GM18870 (cell line): Measurements from ENCODE around the gene CDH5.
"Not testable (repeated sequence)": the region's sequence is repeated elsewhere in the genome, so short reads cannot be mapped to it uniquely, and the experiment has no call there.

ENCODE experiments used
- ATAC-seq: cut with Tn5 transposase; IDR thresholded peaks from one replicate; pipeline ENCODE4 v1.9.1; 2021; ENCODE audit warnings: moderate library complexity; ENCODE audit not compliant: unreplicated experiment

Gene CDH5

GRCh38 chr16:66366433-66367299 is at the start of gene CDH5:
Gene CDH5, plus strand, starts transcription at chr16:66366691. Its CDS starts 12,647 bp downstream, at chr16:66379338.
- ATAC-seq: no peak

GRCh38 chr16:66318505-66318904 is 48.0 kb upstream of the CDH5 start:
- ATAC-seq: no peak

DNA sequence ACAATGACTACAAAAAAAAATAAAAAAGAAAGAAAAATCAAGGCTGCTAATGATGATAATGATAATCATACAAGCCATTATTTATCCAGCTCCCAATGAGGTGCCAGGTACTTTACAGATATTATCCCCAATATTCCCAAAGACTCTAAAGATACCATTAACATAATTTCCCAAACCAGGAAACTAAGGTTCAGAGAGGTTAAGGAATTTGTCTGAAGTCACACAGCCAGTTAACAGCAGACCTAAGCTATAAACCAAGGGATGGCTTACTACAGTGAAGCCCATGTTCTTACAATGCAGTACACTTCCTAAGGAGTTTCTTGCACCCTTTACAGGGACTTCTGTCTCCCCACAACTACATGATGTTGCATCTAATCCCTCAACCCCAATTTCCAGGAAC is 45.7 kb upstream of the CDH5 start:
- ATAC-seq: no peak

DNA sequence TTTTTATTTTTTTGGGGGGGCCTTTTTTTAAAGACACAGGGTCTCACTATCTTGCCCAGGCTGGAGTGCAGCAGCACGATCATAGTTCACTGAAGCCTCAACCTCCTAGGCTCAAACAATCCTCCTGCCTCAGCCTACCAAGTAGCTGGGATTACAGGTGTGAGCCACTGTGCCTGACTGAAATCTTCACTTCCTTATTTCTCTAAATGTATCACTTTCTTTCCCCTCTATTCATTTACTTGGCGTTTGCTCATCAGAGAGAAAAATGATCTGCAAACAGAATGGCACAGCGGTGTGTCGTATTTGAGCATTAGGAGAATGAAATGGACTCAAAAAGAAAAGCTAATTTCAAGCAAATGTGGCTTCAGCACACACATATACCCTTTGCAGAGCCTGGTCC is 44.3 kb upstream of the CDH5 start:
- ATAC-seq: peak; percentile 85

- no peak for ATAC-seq
Observed at GRCh38 chr16:66324815-66325515, 41.5 kb upstream of the CDH5 start.

- no peak for ATAC-seq
Observed at GRCh38 chr16:66325717-66326376, 40.6 kb upstream of the CDH5 start.

DNA sequence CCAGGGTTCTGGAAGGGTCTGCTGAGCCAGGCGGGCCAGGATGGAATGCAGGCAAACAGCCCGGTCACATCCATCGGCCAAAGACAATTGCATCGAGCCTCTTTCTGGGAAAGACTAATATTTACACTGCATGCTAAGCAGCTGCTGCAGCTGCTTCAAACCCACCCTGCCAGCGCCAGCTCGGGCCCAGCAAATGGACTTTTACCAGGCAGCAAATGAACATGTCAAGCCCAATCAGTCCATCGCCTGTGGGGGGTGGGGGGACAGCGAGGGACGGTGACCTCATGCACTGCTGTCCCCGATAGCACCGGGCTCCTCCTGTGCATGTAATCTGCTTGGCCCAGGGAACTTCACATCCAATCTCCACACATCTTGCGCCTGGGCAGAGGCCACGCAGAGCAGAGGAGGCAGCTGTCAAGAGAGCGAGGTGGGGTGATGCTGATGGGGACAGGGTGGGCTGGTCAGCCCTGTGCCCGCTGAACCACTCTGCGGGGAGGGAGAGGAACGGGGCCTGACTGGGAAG is 39.4 kb upstream of the CDH5 start:
- no peak for ATAC-seq

DNA sequence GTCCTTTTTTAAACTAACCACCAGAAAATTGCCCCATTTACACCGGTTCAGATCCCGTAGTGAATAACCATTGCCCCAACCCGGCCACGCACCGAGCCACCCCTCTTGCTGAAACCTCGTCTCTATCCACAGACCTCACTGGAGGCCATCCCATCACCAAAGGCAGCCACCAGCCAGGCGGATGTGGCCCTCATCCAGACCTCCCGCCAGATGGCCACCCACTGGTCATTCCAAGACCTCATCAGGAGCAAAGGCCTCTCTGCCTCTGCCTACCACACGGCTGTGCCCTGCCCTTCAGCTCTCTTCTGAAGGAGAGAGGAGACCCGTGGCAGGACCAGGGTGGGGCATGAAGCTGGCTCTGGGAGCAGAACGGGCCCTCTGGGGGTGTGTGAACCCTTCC is 38.2 kb upstream of the CDH5 start:
- no peak for ATAC-seq

DNA sequence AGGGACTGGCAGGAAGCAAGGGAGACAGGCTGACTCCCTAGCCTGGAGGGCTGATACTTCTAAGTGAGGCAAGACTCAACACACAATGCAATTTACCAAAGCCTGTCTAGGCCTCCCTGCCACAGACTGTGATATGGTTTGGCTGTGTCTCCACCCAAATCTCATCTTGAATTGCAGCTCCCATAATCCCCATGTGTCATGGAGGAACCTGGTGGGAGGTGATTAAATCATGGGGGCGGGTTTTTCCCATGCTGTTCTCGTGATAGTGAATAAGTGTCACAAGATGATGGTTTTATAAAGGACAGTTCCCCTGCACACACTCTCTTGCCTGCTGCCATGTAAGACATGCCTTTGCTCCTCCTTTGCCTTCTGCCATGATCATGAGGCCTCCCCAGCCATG is 35.0 kb upstream of the CDH5 start:
- ATAC-seq: not testable (repeated sequence)

- no peak for ATAC-seq
Observed at GRCh38 chr16:66332634-66333610, 33.6 kb upstream of the CDH5 start.

DNA sequence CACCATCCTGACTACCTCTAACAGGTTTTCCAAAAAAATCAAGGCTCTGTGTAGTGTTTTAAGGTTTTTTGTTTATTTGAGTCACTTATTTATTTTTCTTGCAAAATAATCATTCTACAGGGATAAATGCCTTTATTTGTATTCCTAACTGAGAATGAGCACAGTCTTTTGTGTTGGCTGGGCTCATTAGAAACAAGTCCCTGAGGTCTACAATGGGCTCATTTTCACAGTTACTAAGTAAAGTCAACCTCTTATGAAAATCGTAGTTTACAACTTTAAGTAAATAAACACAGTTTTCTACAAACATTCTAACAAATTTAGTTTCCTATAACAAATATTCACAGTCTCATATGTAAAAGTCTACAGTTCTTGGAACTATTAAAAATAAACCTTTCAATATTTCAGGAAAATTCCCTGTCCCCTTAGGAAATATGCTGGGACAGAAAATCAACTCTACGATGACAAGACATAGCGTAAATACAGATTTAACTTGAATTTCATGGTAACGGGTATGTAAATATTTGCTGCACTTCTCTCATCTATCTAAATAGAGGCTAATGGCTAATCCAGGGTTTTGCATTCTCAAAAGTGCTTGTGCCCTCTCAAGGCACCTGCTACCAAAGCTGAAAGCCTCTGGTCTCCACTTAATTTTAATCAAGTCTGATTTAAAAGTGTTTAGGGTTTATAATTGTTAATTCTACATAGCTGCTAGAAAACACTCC is 31.5 kb upstream of the CDH5 start:
- ATAC-seq: no peak

GRCh38 chr16:66335704-66336329 is 30.7 kb upstream of the CDH5 start:
- no peak for ATAC-seq

- no peak for ATAC-seq
Observed at GRCh38 chr16:66337463-66338188, 28.9 kb upstream of the CDH5 start.

DNA sequence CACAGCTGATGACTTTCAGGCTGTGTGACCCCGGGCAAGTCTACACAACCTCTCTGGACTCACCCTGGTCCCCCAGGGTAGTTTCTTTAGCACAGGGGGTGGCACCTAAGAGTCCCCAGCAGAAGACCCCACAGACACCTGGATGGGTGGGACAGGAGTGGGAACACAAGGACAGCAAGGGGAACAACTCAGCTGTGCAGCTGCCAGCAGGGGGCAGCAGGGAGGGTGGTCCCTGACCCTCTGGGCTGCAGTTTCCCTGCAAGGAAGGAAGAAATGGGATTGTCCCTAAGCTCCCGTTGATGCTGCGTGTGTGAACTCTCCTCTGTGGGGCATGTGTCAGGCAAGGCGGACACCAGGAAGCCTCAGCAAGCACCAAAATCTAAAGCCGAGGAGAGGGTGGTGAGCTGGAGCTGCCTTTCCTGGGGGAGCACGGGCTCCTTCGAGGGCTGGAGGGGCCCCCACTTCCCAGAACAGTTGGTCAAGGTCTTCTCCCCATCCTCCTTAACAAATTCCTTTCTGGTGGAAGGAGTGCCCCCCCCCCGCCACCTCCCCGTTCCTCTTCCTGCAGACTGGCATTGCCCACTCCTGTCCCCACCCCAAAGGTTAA is 24.1 kb upstream of the CDH5 start:
- ATAC-seq: no peak

DNA sequence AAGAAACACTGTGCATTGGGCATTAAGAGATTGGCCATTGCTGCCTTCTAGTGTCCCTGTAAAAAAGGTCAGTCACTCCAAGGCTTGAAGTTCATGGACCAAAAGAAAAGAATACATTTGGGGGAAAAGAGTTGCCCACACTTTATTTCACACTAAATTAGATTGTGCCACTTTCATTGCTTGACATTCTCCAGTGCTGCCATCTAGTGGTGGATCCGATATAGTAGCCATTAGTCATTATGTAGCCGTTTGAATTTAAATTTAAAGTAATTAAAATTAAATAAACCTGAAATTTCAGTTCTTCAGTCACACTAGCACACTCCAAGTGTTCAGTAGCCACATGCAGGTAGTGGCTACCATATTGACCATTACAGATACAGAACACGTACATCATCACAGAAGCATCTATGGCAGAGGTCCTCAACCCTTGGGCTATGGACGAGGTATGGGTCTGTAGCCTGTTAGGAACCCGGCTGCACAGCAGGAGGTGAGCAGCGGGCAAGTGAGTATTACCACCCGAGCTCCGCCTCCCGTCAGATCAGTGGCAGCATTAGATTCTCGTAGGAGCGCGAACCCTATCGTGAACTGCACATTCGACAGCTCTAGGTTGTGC is 21.9 kb upstream of the CDH5 start:
- no peak for ATAC-seq

DNA sequence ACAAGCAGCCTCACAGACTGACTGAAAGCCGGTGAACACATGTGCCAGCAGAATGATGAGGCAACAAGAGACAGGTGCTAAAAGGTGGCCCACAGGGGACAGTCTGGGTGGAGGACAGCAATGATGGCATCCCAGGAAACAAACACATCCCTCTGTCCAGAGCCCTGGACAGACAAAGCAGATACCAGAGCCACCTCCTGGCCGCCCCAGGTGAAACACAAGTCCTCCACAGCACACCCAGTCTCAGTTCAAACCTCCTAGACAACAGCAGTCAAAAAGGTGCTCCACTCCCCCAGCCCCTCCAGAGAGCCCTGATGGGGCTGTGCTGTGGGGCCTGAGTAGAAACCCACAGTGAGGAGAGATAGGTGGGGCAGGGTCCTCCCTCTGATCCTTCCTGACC is 20.3 kb upstream of the CDH5 start:
- ATAC-seq: no peak

GRCh38 chr16:66352304-66352703 is 14.2 kb upstream of the CDH5 start:
- no peak for ATAC-seq

DNA sequence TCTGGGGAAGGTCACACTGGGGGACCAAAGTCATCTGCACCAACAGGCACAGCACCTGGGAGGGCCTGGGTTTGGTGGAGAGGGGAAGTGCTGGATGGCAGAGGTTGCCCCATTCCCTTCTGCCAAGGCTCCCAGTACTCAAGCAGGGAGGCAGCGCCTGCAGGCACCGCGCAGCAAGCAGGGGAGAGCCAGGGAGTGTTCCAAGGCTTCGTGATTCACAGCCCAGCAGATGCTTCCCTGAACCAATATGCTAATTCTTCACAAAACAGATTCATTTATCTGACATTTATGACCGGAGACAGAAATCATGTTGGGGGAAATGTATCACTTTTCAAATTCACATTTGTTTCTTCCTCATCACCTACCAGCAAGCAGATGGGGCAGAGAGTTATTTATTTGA is 13.4 kb upstream of the CDH5 start:
- no peak for ATAC-seq
